DMS 273 (cell line): ENCODE results near the gene RNF212.

Experiments used
- DNase-seq: peaks from one replicate; lab custom pipeline; 2025; ENCODE audit not compliant: unreplicated experiment; lab: John Stamatoyannopoulos, UW

The RNF212 gene

DNA sequence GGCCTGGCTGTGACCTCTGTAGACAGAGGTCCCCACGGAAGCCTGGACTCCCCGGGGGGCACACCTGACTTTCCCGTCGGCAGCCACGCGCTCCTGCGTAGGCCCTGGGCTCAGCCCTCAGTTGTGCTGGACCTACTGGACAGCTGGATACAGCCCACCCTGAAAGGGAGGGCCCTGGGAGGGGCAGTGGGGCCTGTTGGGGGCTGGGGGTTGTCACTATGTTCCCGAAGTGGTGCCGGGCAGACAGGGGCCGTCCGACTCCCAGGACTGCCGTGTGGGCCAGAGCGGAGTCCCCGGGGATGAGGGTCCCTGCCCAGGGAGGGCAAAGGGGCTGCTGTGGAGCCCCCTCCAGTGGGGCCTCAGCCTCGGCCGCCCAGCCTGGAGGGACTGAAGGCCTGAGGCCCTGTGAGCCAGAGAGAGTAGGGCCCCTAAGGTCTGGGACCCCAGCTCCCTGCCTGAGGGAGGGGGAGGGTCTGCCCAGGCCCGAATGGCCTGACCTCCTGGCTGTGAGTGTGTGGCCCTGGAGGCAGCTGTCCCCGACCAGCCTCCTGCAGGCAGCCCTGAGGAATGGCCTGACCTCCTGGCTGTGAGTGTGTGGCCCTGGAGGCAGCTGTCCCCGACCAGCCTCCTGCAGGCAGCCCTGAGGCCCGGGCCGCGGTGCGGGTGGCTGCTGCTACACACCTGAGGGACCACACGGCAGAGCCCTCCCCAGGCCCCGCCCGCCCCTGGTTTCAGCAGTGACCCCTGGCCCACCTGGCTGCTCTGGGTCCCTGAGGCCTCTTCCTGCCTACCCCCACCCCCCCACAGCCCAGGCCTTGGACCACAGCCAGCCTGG is 76.2 kb downstream of the RNF212 start:
- DNase-seq, result no peak

- no peak for DNase-seq
Measured at GRCh38 chr4:1036095-1036494, 77.3 kb downstream of the RNF212 start.

GRCh38 chr4:1035510-1035909 is 77.9 kb downstream of the RNF212 start:
- DNase-seq, result no peak

GRCh38 chr4:1033840-1034551 is 79.4 kb downstream of the RNF212 start:
- peak; percentile 87 for DNase-seq

- no peak for DNase-seq
Measured at GRCh38 chr4:1032861-1033260, 80.5 kb downstream of the RNF212 start.

DNA sequence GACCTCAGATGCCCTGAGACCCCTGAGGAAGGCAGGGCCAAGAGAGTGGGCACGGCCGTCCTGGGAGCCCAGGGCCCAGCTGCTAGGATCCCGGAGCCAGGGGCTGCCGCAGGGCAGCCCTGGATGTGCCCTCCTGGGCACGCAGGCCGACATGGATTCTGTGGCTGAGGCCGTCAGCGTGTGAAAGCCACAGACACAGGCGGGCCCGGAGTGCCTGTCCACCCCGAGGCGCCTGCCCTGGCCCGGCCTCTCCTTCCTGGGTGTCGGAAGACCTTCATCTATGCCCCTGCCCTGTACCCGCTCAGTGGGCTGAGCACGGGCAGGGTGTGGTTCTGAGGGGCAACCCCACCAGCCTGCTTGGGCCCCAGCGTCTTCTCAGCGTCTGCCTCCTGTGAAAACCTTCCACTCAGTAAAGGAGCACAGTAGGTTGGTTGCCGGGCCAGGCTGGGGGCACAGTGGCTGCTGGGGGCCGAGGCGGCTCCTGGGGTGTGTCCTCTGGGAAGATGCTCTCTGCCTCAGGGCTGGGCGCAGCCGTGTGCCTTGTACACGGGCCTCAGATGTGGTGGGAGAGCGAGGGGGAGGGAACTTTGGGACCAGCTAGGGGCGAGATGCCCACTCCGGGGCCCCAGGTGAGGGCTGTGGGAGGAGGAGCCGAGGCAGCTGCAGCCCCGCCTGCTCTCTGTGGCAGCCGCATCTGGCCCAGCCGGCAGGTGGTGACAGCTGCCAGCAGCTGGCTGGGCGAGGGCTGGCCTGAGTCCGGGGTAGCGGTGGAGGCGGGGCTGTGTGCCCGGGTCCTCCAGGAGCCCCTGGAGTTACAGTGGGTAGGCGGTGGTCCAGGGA is 81.2 kb downstream of the RNF212 start:
- DNase-seq, result peak; percentile 66

DNA sequence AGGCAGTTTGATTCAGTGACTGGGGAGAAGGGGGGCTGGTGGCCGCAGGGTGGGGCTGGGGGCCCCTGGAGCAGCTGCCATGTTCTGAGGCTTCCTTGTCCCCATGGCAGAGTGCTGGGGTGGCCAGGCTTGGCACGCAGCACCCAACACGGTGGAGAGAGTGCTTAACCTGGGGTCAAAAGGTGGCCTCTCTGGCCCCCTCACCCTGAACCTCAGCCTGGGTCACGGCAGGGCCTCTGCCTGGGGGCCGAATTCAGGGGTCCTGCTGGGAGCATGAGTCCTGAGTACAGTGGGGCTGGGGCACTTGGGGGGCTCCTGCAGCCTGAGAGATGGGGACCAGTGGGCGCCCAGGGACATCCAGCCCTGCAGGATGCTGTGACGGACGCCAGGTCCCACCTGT is 82.0 kb downstream of the RNF212 start:
- DNase-seq, result no peak

- no peak for DNase-seq
Measured at GRCh38 chr4:1030559-1030958, 82.8 kb downstream of the RNF212 start.

GRCh38 chr4:1030031-1030430 is 83.3 kb downstream of the RNF212 start:
- peak; percentile 47 for DNase-seq

- DNase-seq, result peak; percentile 27
Measured at GRCh38 chr4:1029529-1029928, 83.8 kb downstream of the RNF212 start.

DNA sequence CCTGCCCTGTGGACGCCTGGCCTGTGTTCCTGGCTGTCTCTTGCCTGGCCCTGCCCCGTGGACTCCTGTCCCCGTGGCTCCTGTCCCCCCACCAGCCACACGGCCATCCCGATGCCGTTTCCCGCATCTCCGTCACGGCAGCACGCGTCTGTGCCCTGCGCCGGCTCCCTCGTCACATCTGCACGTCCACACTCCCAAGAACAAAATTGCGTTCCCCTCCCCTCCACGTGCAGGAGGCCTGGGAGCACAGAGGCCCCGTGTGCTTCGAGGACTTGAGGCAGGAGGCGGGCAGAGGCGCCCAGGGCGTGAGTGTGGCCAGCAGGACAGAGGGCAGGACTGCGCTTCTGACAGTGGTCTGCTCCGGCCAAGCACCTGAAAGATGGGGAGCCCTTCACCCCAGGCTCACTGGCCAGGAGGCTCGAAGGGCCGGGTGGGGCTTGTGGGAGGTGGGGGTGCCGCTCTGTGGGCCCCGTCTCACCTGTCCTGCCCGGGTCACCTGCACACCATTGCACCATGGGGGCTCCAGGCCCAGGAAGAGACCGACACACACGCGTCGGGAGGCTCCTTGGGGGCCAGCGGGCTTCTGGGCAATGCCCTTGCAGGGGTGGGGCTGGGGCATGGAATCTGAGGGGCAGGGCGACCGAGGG is 84.7 kb downstream of the RNF212 start:
- no peak for DNase-seq

GRCh38 chr4:1027915-1028238 is 85.5 kb downstream of the RNF212 start:
- DNase-seq, result no peak

DNA sequence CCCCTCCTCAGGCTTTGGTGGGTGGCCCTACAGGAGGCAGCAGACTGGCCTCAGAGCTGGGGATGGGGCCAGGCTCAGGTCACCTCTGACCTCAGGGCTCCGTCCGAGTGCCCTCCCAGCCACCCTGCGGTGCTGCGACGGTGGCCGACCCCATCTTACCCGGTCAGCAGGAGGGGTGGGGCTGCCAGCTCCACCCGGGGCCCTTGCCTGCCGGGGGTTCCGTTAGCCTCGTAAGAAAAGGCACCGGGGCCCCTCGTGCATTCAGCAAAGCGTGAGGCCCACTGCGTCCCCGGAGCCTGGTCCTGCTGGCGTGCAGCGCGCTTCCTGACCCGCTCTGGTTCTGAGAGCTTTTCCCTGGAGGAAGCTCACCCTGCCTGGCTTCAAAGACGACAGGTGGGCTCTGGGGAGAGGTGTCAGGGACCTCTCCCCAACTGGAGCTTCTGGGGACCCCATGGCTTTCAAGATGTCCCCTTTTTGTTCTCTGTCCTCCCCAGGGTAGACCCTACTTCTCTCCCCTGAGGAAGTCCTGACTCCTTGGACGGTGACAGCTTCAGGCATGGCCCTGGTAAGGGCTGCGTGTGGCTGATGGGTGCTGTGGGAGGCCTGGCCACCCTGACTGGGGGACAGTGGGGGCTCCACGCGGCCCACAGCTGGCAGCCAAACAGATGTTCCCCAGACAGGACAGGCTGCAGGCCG is 86.0 kb downstream of the RNF212 start:
- DNase-seq, result no peak

DNA sequence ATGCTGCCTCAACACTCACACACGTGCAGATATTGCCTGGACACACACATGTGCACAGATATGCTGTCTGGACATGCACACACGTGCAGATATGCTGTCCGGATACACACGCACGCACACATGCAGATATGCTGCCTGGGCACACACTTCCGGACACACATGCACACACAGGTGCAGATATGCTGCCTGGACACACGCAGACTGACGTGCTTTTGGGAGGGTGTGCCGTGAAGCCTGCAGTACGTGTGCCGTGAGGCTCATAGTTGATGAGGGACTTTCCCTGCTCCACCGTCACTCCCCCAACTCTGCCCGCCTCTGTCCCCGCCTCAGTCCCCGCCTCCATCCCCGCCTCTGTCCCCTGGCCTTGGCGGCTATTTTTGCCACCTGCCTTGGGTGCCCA is 87.2 kb downstream of the RNF212 start:
- peak; percentile 57 for DNase-seq

DNA sequence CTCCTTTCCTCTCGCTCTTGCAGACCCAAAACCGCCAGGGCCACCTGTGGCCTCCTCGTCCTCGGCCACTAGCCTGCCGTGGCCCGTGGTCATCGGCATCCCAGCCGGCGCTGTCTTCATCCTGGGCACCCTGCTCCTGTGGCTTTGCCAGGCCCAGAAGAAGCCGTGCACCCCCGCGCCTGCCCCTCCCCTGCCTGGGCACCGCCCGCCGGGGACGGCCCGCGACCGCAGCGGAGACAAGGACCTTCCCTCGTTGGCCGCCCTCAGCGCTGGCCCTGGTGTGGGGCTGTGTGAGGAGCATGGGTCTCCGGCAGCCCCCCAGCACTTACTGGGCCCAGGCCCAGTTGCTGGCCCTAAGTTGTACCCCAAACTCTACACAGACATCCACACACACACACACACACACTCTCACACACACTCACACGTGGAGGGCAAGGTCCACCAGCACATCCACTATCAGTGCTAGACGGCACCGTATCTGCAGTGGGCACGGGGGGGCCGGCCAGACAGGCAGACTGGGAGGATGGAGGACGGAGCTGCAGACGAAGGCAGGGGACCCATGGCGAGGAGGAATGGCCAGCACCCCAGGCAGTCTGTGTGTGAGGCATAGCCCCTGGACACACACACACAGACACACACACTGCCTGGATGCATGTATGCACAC is 88.3 kb downstream of the RNF212 start:
- DNase-seq, result no peak

DNA sequence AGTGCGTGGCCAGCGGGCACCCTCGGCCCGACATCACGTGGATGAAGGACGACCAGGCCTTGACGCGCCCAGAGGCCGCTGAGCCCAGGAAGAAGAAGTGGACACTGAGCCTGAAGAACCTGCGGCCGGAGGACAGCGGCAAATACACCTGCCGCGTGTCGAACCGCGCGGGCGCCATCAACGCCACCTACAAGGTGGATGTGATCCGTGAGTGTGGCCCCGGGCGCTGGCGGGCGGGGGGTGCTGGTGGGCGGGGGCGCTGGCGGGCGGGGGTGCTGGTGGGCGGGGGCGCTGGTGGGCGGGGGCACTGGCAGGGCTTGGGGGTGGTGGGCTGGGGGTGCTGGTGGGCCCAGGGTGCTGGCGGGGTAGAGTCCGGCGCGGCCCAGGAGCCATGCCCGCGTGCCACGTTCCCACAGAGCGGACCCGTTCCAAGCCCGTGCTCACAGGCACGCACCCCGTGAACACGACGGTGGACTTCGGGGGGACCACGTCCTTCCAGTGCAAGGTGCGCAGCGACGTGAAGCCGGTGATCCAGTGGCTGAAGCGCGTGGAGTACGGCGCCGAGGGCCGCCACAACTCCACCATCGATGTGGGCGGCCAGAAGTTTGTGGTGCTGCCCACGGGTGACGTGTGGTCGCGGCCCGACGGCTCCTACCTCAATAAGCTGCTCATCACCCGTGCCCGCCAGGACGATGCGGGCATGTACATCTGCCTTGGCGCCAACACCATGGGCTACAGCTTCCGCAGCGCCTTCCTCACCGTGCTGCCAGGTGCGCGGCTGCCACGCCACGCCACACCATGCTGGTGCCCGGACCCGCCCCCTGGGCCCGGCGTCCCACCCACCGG is 89.2 kb downstream of the RNF212 start:
- no peak for DNase-seq

GRCh38 chr4:1023075-1023640 is 90.2 kb downstream of the RNF212 start:
- no peak for DNase-seq

DNA sequence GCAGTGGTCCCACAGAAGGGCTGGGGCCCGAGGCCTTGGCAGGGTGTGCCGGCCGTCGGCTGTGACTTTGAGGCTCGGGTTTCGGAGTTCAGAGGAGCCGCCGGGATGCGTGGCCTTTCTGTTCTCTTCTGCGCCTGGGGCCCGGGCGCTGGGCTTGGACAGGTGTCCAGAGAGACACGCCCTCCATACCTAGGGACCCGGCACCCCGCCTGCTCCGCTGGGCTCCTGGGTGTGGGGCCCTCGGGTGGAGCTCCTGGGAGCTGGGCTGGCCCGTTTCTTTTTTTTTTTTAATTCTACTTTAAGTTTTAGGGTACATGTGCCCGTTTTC is 90.7 kb downstream of the RNF212 start:
- no peak for DNase-seq
